HFFc6 (cell line): ENCODE measurements around the gene ABHD15. TPM values are rescaled to one million over a fixed set of nuclear protein-coding genes. Genes with fewer than 3 reads are reported as not detected.

ENCODE experiments used
- DNase-seq: peaks from one replicate; pipeline ENCODE4 v3.0.0-alpha.2; 2018
- H3K27ac Mint-ChIP-seq: 2 replicates; pipeline ENCODE4 v1.8.0; 2020; ENCODE audit warnings: mild to moderate bottlenecking, mixed read lengths
- H3K27me3 Mint-ChIP-seq: 2 replicates; pipeline ENCODE4 v1.8.0; 2021; ENCODE audit warnings: mild to moderate bottlenecking, moderate library complexity, mixed read lengths; ENCODE audit not compliant: insufficient read depth
- H3K36me3 Mint-ChIP-seq: 2 replicates; pipeline ENCODE4 v1.8.0; 2021; ENCODE audit warnings: low read depth, mixed read lengths
- H3K4me1 Mint-ChIP-seq: 2 replicates; pipeline ENCODE4 v1.8.0; 2020; ENCODE audit warnings: low read depth, mixed read lengths
- H3K4me3 Mint-ChIP-seq: 2 replicates; pipeline ENCODE4 v1.8.0; 2020; ENCODE audit warnings: mild to moderate bottlenecking, moderate library complexity, mixed read lengths
- H3K9me3 Mint-ChIP-seq: 2 replicates; pipeline ENCODE4 v1.8.0; 2020; ENCODE audit warnings: mild to moderate bottlenecking, mixed read lengths
- CTCF ChIP-seq: fragments of 200-600 bp; sonication (generic); IDR thresholded peaks from 2 replicates; pipeline ENCODE4 v1.5.0; 2021; ENCODE audit warnings: antibody characterized with exemption, mild to moderate bottlenecking
- total RNA-seq, 6 experiments: library from RNA; stranded (reverse); fragmentation: NEBNext Ultra II Directional; extraction: Animal tissue kit (Norgen Biotek cat#: 25700); gene quantifications; 2 replicates in 1 of 6; 3 replicates in 5 of 6; pipeline ENCODE4 v1.2.3, GENCODE V29; 2021

Gene ABHD15
- total RNA-seq, 6 experiments from 2014 or later = 6.4 to 9.8 (median 7.0) TPM

DNA sequence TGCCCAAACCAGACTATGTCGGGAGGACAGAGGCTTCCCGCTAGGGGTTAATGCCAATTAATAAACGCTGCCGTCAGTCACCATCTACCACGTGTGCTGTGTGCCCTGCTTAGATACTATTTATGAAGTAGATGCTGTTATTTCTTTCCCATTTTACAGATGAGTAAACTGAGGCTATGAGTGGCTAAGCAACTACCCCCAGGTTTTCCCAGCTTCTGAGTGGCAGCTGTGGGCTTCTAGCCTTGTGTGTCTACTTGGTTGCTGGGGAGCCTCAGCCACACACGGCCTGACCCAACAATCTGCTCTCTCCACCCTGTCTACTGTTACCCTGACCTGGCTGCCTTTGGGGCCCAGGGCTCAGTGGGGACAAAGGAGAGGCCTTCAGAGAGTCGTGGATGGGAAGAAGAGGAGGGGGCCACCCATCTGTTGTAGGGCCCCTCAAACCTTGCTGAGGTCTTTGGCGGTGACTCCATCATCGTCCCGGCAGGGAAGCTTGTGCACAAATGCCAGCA, 15.5 kb upstream of the ABHD15 start:
- no peaks in the 10 kb centered on the region for H3K9me3 Mint-ChIP-seq
- H3K4me3 Mint-ChIP-seq = no peak overlapping the region
- TF ChIP-seq CTCF = no peak
- no peaks in the 10 kb centered on the region for H3K27me3 Mint-ChIP-seq
- peaks cover 5% of the 10 kb centered on the region for H3K36me3 Mint-ChIP-seq
- H3K27ac Mint-ChIP-seq = no peak overlapping the region
- peaks cover 23% of the 10 kb centered on the region for H3K4me1 Mint-ChIP-seq
- no peak for DNase-seq

DNA sequence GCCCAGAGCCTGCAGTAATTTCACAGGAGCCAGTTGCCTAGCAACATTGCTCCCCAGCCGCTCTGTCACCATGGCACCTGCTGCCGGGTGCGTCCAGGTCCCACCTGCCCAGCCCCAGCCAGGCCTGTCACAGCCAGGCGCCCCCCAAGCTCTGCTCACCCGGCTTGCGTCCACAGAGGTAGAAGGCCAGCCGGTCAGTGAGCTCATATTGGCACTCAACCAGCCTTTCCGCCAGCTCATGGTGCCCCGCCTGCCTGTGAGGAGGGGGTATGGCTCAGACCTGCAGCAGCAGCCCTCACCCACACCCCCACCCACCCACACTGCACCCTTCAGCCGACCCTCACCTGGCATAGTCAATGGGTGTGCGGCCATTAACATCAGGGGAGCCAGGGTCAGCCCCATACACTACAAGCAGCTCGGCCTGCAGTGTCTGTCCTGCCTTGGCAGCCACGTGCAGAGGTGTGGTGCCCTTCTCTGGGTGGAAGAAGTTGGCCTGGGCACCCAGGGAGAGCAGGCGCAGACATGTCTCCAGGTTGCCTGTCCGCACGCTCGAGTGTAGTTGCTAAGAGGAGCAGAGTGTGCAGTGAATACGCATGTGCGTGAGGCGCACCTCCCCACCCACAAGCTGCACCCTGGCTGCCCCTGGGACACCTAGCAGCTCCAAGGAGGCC, 14.9 kb upstream of the ABHD15 start:
- no peak for DNase-seq
- Mint-ChIP-seq H3K27me3 (no peaks in the 10 kb centered on the region), H3K9me3 (no peaks in the 10 kb centered on the region), H3K36me3 (peaks cover 5% of the 10 kb centered on the region), H3K4me3 (no peak overlapping the region), H3K4me1 (peaks cover 21% of the 10 kb centered on the region), H3K27ac (no peak overlapping the region)
- TF ChIP-seq CTCF = no peak

GRCh38 chr17:29579866-29580771, 13.3 kb upstream of the ABHD15 start:
- Mint-ChIP-seq H3K4me3 (no peak overlapping the region), H3K27me3 (no peaks in the 10 kb centered on the region), H3K4me1 (peaks cover 16% of the 10 kb centered on the region), H3K9me3 (no peaks in the 10 kb centered on the region), H3K36me3 (peaks cover 5% of the 10 kb centered on the region), H3K27ac (peak overlapping the region; percentile 76)
- peak; percentile 76 for DNase-seq
- peak; percentile 97 for TF ChIP-seq CTCF

- Mint-ChIP-seq H3K4me3 (no peak overlapping the region), H3K9me3 (no peaks in the 10 kb centered on the region), H3K27me3 (no peaks in the 10 kb centered on the region), H3K27ac (no peak overlapping the region), H3K36me3 (peaks cover 5% of the 10 kb centered on the region), H3K4me1 (peaks cover 7% of the 10 kb centered on the region)
- no peak for DNase-seq
- no peak for TF ChIP-seq CTCF
Observed at GRCh38 chr17:29578626-29579485, 12.0 kb upstream of the ABHD15 start.
